ENCODE measurements around the gene EPM2AIP1.
"Not testable (repeated sequence)": the region's sequence is repeated elsewhere in the genome, so short reads cannot be mapped to it uniquely, and the experiment has no call there.

Gene EPM2AIP1

GRCh38 chr3:36964817-36965216 lies 28.1 kb downstream of the EPM2AIP1 start:
- DNase-seq (ENCODE audit: insufficient read length) (no peak), FAIRE-seq (no peak)
- no peak for TF ChIP-seq POLR2AphosphoS5 (IDR thresholded peaks at IDR 0.05; ENCODE audit: low read depth, low read length)
- no peak for TF ChIP-seq POLR2A (IDR thresholded peaks at IDR 0.05; ENCODE audit: low read depth, low read length)
- no peak for TF ChIP-seq TAF1 (IDR thresholded peaks at IDR 0.05; ENCODE audit: borderline replicate concordance, low read depth, low read length)

GRCh38 chr3:36964331-36964730 lies 28.6 kb downstream of the EPM2AIP1 start:
- no peak for TF ChIP-seq TAF1 (IDR thresholded peaks at IDR 0.05; ENCODE audit: borderline replicate concordance, low read depth, low read length)
- TF ChIP-seq POLR2AphosphoS5 (IDR thresholded peaks at IDR 0.05; ENCODE audit: low read depth, low read length): no peak
- TF ChIP-seq POLR2A (IDR thresholded peaks at IDR 0.05; ENCODE audit: low read depth, low read length): no peak
- DNase-seq (ENCODE audit: insufficient read length) (no peak), FAIRE-seq (no peak)

GRCh38 chr3:36963008-36963407 lies 29.9 kb downstream of the EPM2AIP1 start:
- FAIRE-seq; DNase-seq (ENCODE audit: insufficient read length): not testable (repeated sequence)

- FAIRE-seq (no peak), DNase-seq (ENCODE audit: insufficient read length) (no peak)
- TF ChIP-seq TAF1 (IDR thresholded peaks at IDR 0.05; ENCODE audit: borderline replicate concordance, low read depth, low read length) (no peak), POLR2AphosphoS5 (IDR thresholded peaks at IDR 0.05; ENCODE audit: low read depth, low read length) (no peak), POLR2A (IDR thresholded peaks at IDR 0.05; ENCODE audit: low read depth, low read length) (no peak)
Observed at GRCh38 chr3:36960502-36960901, 32.4 kb downstream of the EPM2AIP1 start.

GRCh38 chr3:36959821-36960220 lies 33.1 kb downstream of the EPM2AIP1 start:
- no peak for FAIRE-seq
- TF ChIP-seq POLR2AphosphoS5 (IDR thresholded peaks at IDR 0.05; ENCODE audit: low read depth, low read length): no peak
- no peak for TF ChIP-seq TAF1 (IDR thresholded peaks at IDR 0.05; ENCODE audit: borderline replicate concordance, low read depth, low read length)
- no peak for TF ChIP-seq POLR2A (IDR thresholded peaks at IDR 0.05; ENCODE audit: low read depth, low read length)
- no peak for DNase-seq (ENCODE audit: insufficient read length)

GRCh38 chr3:36957862-36958686 lies 34.9 kb downstream of the EPM2AIP1 start:
- no peak for DNase-seq (ENCODE audit: insufficient read length)
- TF ChIP-seq POLR2A (IDR thresholded peaks at IDR 0.05; ENCODE audit: low read depth, low read length): no peak
- no peak for TF ChIP-seq POLR2AphosphoS5 (IDR thresholded peaks at IDR 0.05; ENCODE audit: low read depth, low read length)
- TF ChIP-seq TAF1 (IDR thresholded peaks at IDR 0.05; ENCODE audit: borderline replicate concordance, low read depth, low read length): no peak
- no peak for FAIRE-seq

GRCh38 chr3:36957063-36957462 lies 35.9 kb downstream of the EPM2AIP1 start:
- TF ChIP-seq TAF1 (IDR thresholded peaks at IDR 0.05; ENCODE audit: borderline replicate concordance, low read depth, low read length) (no peak), POLR2A (IDR thresholded peaks at IDR 0.05; ENCODE audit: low read depth, low read length) (no peak), POLR2AphosphoS5 (IDR thresholded peaks at IDR 0.05; ENCODE audit: low read depth, low read length) (no peak)
- DNase-seq (ENCODE audit: insufficient read length): no peak
- FAIRE-seq: no peak

GRCh38 chr3:36956155-36956554 lies 36.8 kb downstream of the EPM2AIP1 start:
- DNase-seq (ENCODE audit: insufficient read length) (no peak), FAIRE-seq (no peak)
- no peak for TF ChIP-seq POLR2AphosphoS5 (IDR thresholded peaks at IDR 0.05; ENCODE audit: low read depth, low read length)
- TF ChIP-seq POLR2A (IDR thresholded peaks at IDR 0.05; ENCODE audit: low read depth, low read length): no peak
- no peak for TF ChIP-seq TAF1 (IDR thresholded peaks at IDR 0.05; ENCODE audit: borderline replicate concordance, low read depth, low read length)

GRCh38 chr3:36954452-36955134 lies 38.3 kb downstream of the EPM2AIP1 start:
- no peak for FAIRE-seq
- DNase-seq (ENCODE audit: insufficient read length): no peak
- TF ChIP-seq POLR2AphosphoS5 (IDR thresholded peaks at IDR 0.05; ENCODE audit: low read depth, low read length): no peak
- no peak for TF ChIP-seq POLR2A (IDR thresholded peaks at IDR 0.05; ENCODE audit: low read depth, low read length)
- no peak for TF ChIP-seq TAF1 (IDR thresholded peaks at IDR 0.05; ENCODE audit: borderline replicate concordance, low read depth, low read length)

- FAIRE-seq; DNase-seq (ENCODE audit: insufficient read length): not testable (repeated sequence)
Observed at GRCh38 chr3:36947814-36948213, 45.1 kb downstream of the EPM2AIP1 start.

- FAIRE-seq: no peak
- TF ChIP-seq TAF1 (IDR thresholded peaks at IDR 0.05; ENCODE audit: borderline replicate concordance, low read depth, low read length): no peak
- TF ChIP-seq POLR2A (IDR thresholded peaks at IDR 0.05; ENCODE audit: low read depth, low read length): no peak
- TF ChIP-seq POLR2AphosphoS5 (IDR thresholded peaks at IDR 0.05; ENCODE audit: low read depth, low read length): no peak
- DNase-seq (ENCODE audit: insufficient read length): no peak
Observed at GRCh38 chr3:36945333-36945980, 47.5 kb downstream of the EPM2AIP1 start.
